Measurements from ENCODE around the gene PPP1R3E.

PPP1R3E gene

DNA sequence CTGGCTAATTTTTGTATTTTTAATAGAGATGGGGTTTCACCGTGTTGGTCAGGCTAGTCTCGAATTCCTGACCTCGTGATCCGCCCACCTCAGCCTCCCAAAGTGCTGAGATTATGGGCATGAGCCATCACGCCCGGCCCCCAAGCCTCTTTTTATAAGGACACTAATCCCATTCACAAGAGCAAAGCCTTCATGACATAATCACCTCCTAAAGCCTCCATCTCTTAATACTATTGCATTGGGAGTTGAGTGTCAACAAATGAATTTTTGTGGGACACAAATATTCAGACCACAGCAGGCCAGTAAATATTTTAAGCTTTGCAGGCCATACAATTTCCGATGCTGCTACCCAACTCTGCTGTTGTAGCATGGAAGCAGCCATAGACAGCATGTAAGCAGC, 54.1 kb downstream of the PPP1R3E start:
- DNase-seq (ENCODE audit: low read depth), result no peak
